ENCODE data around the gene KBTBD13. TPM values are rescaled to one million over a fixed set of nuclear protein-coding genes. Genes with fewer than 3 reads are reported as not detected.

Gene KBTBD13
- total RNA-seq, 4 donors from 2014 or later, result 0.21 to 1.3 TPM; not detected in 2

DNA sequence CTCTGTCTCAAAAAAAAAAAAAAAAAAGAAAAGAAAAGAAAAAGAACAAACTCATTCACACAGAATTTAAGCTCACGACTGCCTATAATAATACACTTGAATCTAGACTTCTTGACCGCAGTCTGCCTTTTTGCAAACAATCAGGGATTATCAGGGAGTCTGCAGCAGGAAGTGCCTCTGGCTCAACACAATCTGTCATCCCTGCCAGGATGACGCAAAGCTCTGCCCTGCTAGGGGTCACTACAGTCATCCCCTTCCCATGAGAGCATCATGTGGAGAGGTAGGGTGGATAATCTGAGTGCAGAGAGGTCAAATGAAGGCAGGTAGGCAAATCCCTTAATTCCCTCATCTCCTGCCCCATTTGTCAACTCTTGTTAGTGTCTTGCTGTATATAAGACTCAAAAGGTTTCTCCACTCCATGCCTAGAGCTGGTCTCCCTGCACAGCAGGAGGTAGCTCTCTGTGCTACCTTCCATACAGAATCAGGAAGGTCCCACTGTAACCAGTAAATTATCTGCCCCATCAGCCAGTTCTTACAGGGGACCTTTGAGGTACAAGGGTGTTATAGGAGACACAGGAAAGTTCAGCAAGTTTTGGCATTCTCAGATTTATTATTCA is 34.2 kb downstream of the KBTBD13 start:
- no peak overlapping the region for H3K27ac ChIP-seq
- intact Hi-C loops (cut with DNase I; ENCODE audit: low total_unique reads), result no loop called here
- H3K36me3 ChIP-seq, result no peaks in the 10 kb centered on the region
- H3K4me1 ChIP-seq, result no peaks in the 10 kb centered on the region
- TF ChIP-seq POLR2A (IDR thresholded peaks at IDR 0.05), result no peak
- TF ChIP-seq, protein P1, sequence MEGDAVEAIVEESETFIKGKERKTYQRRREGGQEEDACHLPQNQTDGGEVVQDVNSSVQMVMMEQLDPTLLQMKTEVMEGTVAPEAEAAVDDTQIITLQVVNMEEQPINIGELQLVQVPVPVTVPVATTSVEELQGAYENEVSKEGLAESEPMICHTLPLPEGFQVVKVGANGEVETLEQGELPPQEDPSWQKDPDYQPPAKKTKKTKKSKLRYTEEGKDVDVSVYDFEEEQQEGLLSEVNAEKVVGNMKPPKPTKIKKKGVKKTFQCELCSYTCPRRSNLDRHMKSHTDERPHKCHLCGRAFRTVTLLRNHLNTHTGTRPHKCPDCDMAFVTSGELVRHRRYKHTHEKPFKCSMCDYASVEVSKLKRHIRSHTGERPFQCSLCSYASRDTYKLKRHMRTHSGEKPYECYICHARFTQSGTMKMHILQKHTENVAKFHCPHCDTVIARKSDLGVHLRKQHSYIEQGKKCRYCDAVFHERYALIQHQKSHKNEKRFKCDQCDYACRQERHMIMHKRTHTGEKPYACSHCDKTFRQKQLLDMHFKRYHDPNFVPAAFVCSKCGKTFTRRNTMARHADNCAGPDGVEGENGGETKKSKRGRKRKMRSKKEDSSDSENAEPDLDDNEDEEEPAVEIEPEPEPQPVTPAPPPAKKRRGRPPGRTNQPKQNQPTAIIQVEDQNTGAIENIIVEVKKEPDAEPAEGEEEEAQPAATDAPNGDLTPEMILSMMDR (IDR thresholded peaks at IDR 0.05), result no peak
- no peak for DNase-seq
- H3K27me3 ChIP-seq, result no peaks in the 10 kb centered on the region
- H3K4me3 ChIP-seq, result no peak overlapping the region
- H3K9me3 ChIP-seq, result no peaks in the 10 kb centered on the region

DNA sequence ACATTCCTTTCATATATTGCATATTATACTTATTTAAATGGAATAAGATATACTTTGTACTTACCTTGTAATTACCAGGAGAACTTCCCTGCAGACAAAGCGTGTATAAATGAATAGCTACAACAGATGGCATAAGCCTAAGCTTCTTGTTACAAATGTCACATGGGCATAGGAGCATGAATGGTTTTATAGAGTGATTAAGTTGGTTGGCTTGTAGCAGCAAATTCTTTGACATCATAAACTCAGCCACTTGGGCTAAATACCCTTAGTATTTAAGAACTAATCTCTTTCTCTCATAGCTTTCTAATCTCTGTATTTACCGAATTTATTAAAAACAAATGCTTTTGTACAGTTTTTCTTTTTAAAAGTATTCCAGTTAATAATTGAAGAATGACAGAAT is 38.5 kb downstream of the KBTBD13 start, which contains the start of gene UBAP1L:
TSS of gene UBAP1L (minus strand) at position 115 of the 400 bp plus-strand sequence. CDS start 8,985 bp downstream, outside the sequence.
- Histone ChIP-seq H3K27me3 (no peaks in the 10 kb centered on the region), H3K36me3 (no peaks in the 10 kb centered on the region), H3K9me3 (no peaks in the 10 kb centered on the region), H3K4me1 (no peaks in the 10 kb centered on the region), H3K27ac (no peak within 1 kb of the TSS), H3K4me3 (no peak within 1 kb of the TSS)
- DNase-seq, result no peak
- TF ChIP-seq, protein P1 (IDR thresholded peaks at IDR 0.05), result no peak
- TF ChIP-seq POLR2A (IDR thresholded peaks at IDR 0.05), result no peak
- intact Hi-C loops (cut with DNase I; ENCODE audit: low total_unique reads), result no loop called here

DNA sequence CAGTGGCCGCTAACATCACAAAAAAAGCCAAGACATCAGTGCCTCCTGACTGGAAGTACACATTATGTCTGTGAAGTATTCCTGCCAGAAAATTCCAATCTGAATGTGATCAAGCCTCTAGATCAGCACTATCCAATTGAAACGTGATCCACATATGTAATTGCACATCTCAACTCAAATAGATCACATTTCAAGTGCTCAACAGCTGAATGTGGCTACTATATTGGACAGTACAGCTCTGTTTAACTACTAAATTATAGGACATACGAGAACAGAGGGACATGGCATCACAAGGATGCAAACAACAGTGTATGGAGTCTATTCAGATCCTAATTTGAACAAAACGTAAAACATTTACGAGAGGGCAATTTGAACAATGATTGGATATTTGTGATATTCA is 39.0 kb downstream of the KBTBD13 start:
- TF ChIP-seq, protein P1 (IDR thresholded peaks at IDR 0.05), result no peak
- TF ChIP-seq POLR2A (IDR thresholded peaks at IDR 0.05), result no peak
- DNase-seq, result no peak
- Histone ChIP-seq H3K4me3 (no peak overlapping the region), H3K27me3 (no peaks in the 10 kb centered on the region), H3K36me3 (no peaks in the 10 kb centered on the region), H3K9me3 (no peaks in the 10 kb centered on the region), H3K27ac (no peak overlapping the region), H3K4me1 (no peaks in the 10 kb centered on the region)
- intact Hi-C loops (cut with DNase I; ENCODE audit: low total_unique reads), result no loop called here

Small RNA genes lying within 50 kb of the gene (small RNA-seq; reads per million reads assigned to genes)
- gene AC013553.1, result not detected

Other genes starting within 250 kb of the KBTBD13 start
- 10 to 100 TPM; 10.3 to 46.2 (median 23.0) TPM for gene PLEKHO2, start 234.8 kb upstream of the KBTBD13 start, total RNA-seq
- 10 to 100 TPM in 3 of 4 donors, under 1 TPM in 1; 0.59 to 36.2 (median 17.7) TPM for gene ANKDD1A, start 164.8 kb upstream of the KBTBD13 start, total RNA-seq
- gene SPG21, start 86.8 kb upstream of the KBTBD13 start, total RNA-seq, result 100 to 1,000 TPM in 1 of 4 donors, 10 to 100 TPM in 3; 22.8 to 130 (median 80.7) TPM
- 10 to 100 TPM; 11.5 to 30.1 (median 21.0) TPM for gene MTFMT, start 47.1 kb upstream of the KBTBD13 start, total RNA-seq
- gene SLC51B, start 31.4 kb upstream of the KBTBD13 start, total RNA-seq, result not detected
- gene RASL12, start 8.8 kb upstream of the KBTBD13 start, total RNA-seq, result 100 to 1,000 TPM in 1 of 4 donors, 10 to 100 TPM in 3; 65.3 to 116 (median 76.6) TPM
- gene UBAP1L, start 38.5 kb downstream of the KBTBD13 start, total RNA-seq, result 10 to 100 TPM in 1 of 4 donors, 1 to 10 TPM in 2, under 1 TPM in 1; 0.77 to 16.0 (median 3.8) TPM
- gene PDCD7, start 57.1 kb downstream of the KBTBD13 start, total RNA-seq, result 10 to 100 TPM; 14.7 to 34.5 (median 26.6) TPM
- 10 to 100 TPM; 21.0 to 85.2 (median 51.8) TPM for gene CLPX, start 108.6 kb downstream of the KBTBD13 start, total RNA-seq
- gene CILP, start 134.7 kb downstream of the KBTBD13 start, total RNA-seq, result 10 to 100 TPM; 10.5 to 22.5 (median 14.4) TPM
- 10 to 100 TPM in 1 of 4 donors, 1 to 10 TPM in 3; 2.3 to 14.7 (median 6.5) TPM for gene PARP16, start 210.1 kb downstream of the KBTBD13 start, total RNA-seq
- gene RNU5A-1, start 219.3 kb downstream of the KBTBD13 start, total RNA-seq, result not detected
- gene RNU5B-1, start 227.9 kb downstream of the KBTBD13 start, total RNA-seq, result 10 to 100 TPM in 1 of 4 donors, not detected in 3; 34.0 TPM